HFF-Myc (cell line): ENCODE measurements around the gene LMO1.

ENCODE experiments used
- DNase-seq: peaks from one replicate; pipeline ENCODE4 v3.0.0-alpha.2; 2011; ENCODE audit warnings: low read depth; ENCODE audit errors: extremely low read depth
- H3K4me3 ChIP-seq: replicated peaks from 2 replicates; pipeline ENCODE4 v1.5.1; 2011; ENCODE audit warnings: low read depth, mild to moderate bottlenecking, control low read depth, low read length
- CTCF ChIP-seq: IDR thresholded peaks from 2 replicates; pipeline ENCODE4 v1.5.1; 2012; ENCODE audit warnings: mild to moderate bottlenecking, low read depth, low read length, control low read depth; ENCODE audit errors: missing control alignments

The LMO1 gene

DNA sequence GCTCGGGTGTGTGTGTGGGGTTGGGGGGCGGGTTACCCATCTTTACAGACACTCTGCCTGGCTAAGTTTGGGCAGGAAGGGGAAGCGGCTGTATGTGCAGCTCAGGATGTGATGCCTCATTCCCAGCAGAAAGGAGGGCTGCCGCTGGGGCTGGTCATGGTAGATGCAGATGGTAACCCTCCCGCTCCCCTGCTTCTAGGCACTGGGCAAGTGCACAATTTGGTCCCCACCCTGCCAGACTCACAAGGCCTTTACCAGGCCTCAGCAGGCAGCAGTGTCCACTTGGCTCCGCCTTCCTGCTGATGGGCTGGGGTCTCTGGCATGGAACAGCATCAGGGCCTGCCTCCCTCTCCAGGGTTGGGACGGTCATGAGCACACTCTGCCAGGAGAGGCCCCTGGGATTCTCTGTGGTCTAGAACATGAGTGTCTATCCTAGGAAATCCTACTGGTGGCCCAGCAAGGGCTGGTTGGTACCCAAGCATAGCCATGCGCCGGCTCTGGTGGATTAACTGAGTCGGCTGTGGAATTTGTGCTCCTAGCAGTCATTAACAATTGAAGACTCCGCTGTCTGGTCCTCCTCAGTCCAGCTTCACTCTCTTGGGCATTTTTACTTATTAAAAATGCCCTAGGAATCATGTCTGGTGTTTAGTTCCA lies 4.2 kb downstream of the LMO1 start:
- no peak for DNase-seq
- TF ChIP-seq CTCF = no peak
- no peak overlapping the region for H3K4me3 ChIP-seq

- DNase-seq = no peak
- TF ChIP-seq CTCF = no peak
These were observed 4.9 kb downstream of the LMO1 start for GRCh38 chr11:8258784-8259183.

GRCh38 chr11:8258289-8258688 lies 5.4 kb downstream of the LMO1 start:
- TF ChIP-seq CTCF = no peak
- no peak overlapping the region for H3K4me3 ChIP-seq
- no peak for DNase-seq

More at GRCh38 chr11:8258784-8259183, 4.9 kb downstream of the LMO1 start:
- no peak overlapping the region for H3K4me3 ChIP-seq

GRCh38 chr11:8257003-8257664 lies 6.5 kb downstream of the LMO1 start:
- TF ChIP-seq CTCF = no peak

GRCh38 chr11:8256271-8257002 lies 7.2 kb downstream of the LMO1 start:
- TF ChIP-seq CTCF = no peak
- no peak for DNase-seq

More at GRCh38 chr11:8257003-8257664, 6.5 kb downstream of the LMO1 start:
- no peak overlapping the region for H3K4me3 ChIP-seq
- no peak for DNase-seq

DNA sequence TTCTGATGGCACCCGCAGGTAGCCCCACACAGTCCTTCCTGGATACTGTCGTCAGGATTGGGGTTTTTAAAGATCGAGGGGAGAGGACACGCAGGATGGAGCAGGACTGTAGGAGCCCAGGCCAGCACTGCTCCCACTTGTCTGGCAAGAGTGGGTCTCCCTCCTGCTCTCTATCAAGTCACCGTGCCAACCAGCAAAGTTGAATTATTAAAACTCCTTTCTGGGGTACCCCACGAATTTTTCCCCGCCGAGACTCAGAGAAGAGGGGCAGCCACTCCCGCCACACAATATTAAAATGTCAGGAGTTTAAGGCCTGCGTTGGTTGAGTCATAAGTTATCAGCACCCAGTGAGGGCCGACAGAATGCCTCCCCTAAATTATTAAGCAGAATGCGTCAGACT lies 10.1 kb downstream of the LMO1 start:
- TF ChIP-seq CTCF = no peak
- no peak for DNase-seq

More at GRCh38 chr11:8256271-8257002, 7.2 kb downstream of the LMO1 start:
- no peak overlapping the region for H3K4me3 ChIP-seq

More for the DNA sequence above, 10.1 kb downstream of the LMO1 start:
- no peak overlapping the region for H3K4me3 ChIP-seq
